HCT116 (cell line): ENCODE measurements around the gene SLC35F3. TPM values are rescaled to one million over a fixed set of nuclear protein-coding genes. Genes with fewer than 3 reads are reported as not detected.

ENCODE experiments used
- ATAC-seq: fragments of 200-7000 bp; cut with Tn5 transposase; 2 replicates; pipeline ENCODE4 v1.9.1; 2020; ENCODE audit warnings: mild to moderate bottlenecking, moderate library complexity
- BruUV-seq: library from RNA; stranded (reverse); fragments of 400-500 nt; replicated peaks from 2 replicates; lab custom pipeline; 2021; lab: Mats Ljungman, UMichigan
- CTCF ChIA-PET: fragments of 300-600 bp; sonication (Branson Sonifier 250); formaldehyde crosslinking; loops from one replicate; lab custom pipeline; 2021; ENCODE audit warnings: antibody characterized with exemption; lab: Charles Lee
- POLR2A ChIA-PET: fragments of 300-600, 350-600 bp; sonication (Branson Sonifier 250); formaldehyde crosslinking; loops from one replicate; lab custom pipeline; 2021; ENCODE audit warnings: antibody characterized with exemption; lab: Charles Lee
- RAD21 ChIA-PET, 2 experiments: fragments of 300-600 bp; sonication (Branson Sonifier 250); formaldehyde crosslinking; loops; one replicate each; lab custom pipeline; 2023; ENCODE audit warnings: low total read pairs in 2 of 2; ENCODE audit not compliant: uncharacterized antibody in 2 of 2, unreplicated experiment in 2 of 2, low non-redundant PET in 1 of 2; lab: Charles Lee
- DNase-seq: peaks from one replicate; pipeline ENCODE4 v3.0.0-alpha.2; 2010; ENCODE audit warnings: low read depth, low spot score
- H2AFZ ChIP-seq: fragments of 200-600 bp; shearing (Covaris generic), sonication (generic); 2 replicates; pipeline ENCODE4 v1.6.1; 2017; ENCODE audit warnings: low read depth, mixed run types, mixed read lengths, antibody characterized with exemption, low read length; ENCODE audit not compliant: poor library complexity, severe bottlenecking
- H3K27ac ChIP-seq: 2 replicates; pipeline ENCODE4 v1.5.1; 2012; ENCODE audit warnings: low read depth, low read length
- H3K27me3 ChIP-seq: fragments of 200-600 bp; sonication (generic); 2 replicates; pipeline ENCODE4 v1.6.1; 2016; ENCODE audit warnings: mixed run types, low read length, mixed read lengths; ENCODE audit not compliant: insufficient read depth
- H3K36me3 ChIP-seq, 2 experiments: fragments of 200-500 bp in 1 of 2; fragments of 200-600 bp in 1 of 2; sonication (Bioruptor generic) in 1 of 2; sonication (generic) in 1 of 2; 2 replicates each; pipeline versions ENCODE4 v1.5.1 to v1.6.1; 2014 to 2016; ENCODE audit warnings: low read length in 2 of 2, inconsistent platforms in 1 of 2, mixed read lengths in 1 of 2, mixed run types in 1 of 2; ENCODE audit not compliant: insufficient read depth in 2 of 2, control insufficient read depth in 1 of 2
- H3K4me1 ChIP-seq, 2 experiments: fragments of 200-600 bp in 1 of 2; sonication (generic) in 1 of 2; 2 replicates each; pipeline versions ENCODE4 v1.5.1 to v1.6.1; 2012 to 2017; ENCODE audit warnings: low read length in 2 of 2, inconsistent platforms in 1 of 2, mild to moderate bottlenecking in 1 of 2, mixed read lengths in 1 of 2, mixed run types in 1 of 2, moderate library complexity in 1 of 2; ENCODE audit not compliant: insufficient read depth in 2 of 2, control insufficient read depth in 1 of 2
- H3K4me2 ChIP-seq: fragments of 200-600 bp; sonication (generic); 2 replicates; pipeline ENCODE4 v1.6.1; 2017; ENCODE audit warnings: mixed run types, low read length, mixed read lengths
- H3K4me3 ChIP-seq, 2 experiments: fragments of 200-600 bp in 1 of 2; sonication (generic) in 1 of 2; replicated peaks in 1 of 2; 2 replicates each; pipeline ENCODE4 v1.5.1; 2011 to 2016; ENCODE audit warnings: low read length in 2 of 2, control low read depth in 1 of 2, low read depth in 1 of 2, mild to moderate bottlenecking in 1 of 2, mixed read lengths in 1 of 2, mixed run types in 1 of 2
- H3K79me2 ChIP-seq: fragments of 200-600 bp; sonication (generic); 2 replicates; pipeline ENCODE4 v1.6.1; 2017; ENCODE audit warnings: mild to moderate bottlenecking, mixed run types, low read length, moderate library complexity, mixed read lengths; ENCODE audit not compliant: insufficient read depth
- H3K9ac ChIP-seq: fragments of 200-600 bp; sonication (generic); 2 replicates; pipeline ENCODE4 v1.6.1; 2016; ENCODE audit warnings: low read length, mixed read lengths
- H3K9me2 ChIP-seq: fragments of 200-600 bp; sonication (generic), shearing (Covaris generic); 2 replicates; pipeline ENCODE4 v1.6.1; 2017; ENCODE audit warnings: mixed run types, mild to moderate bottlenecking, moderate library complexity; ENCODE audit not compliant: insufficient read depth
- H3K9me3 ChIP-seq, 2 experiments: fragments of 200-500 bp in 1 of 2; fragments of 200-600 bp in 1 of 2; sonication (Bioruptor generic) in 1 of 2; sonication (generic) in 1 of 2; 2 replicates each; pipeline ENCODE4 v1.6.1; 2014 to 2017; ENCODE audit warnings: low read length in 2 of 2, mixed read lengths in 2 of 2, inconsistent platforms in 1 of 2, low read depth in 1 of 2, mild to moderate bottlenecking in 1 of 2, mixed run types in 1 of 2, moderate library complexity in 1 of 2; ENCODE audit not compliant: control insufficient read depth in 1 of 2, insufficient read depth in 1 of 2
- H4K20me1 ChIP-seq: fragments of 200-600 bp; sonication (generic), shearing (Covaris generic); 2 replicates; pipeline ENCODE4 v1.6.1; 2017; ENCODE audit warnings: mixed run types, mild to moderate bottlenecking, moderate library complexity; ENCODE audit not compliant: insufficient read depth
- ATF3 ChIP-seq: IDR thresholded peaks from 2 replicates; pipeline ENCODE4 v1.6.1; 2012
- CBX3 ChIP-seq: IDR thresholded peaks from 2 replicates; pipeline ENCODE4 v1.6.1; 2012; ENCODE audit warnings: low read depth
- CEBPB ChIP-seq: IDR thresholded peaks from 2 replicates; pipeline ENCODE4 v1.6.1; 2012; ENCODE audit warnings: low read depth
- CTCF ChIP-seq, 3 experiments: fragments of 200-600 bp in 1 of 3; sonication (generic) in 1 of 3; IDR thresholded peaks in 2 of 3; conservative IDR thresholded peaks in 1 of 3; 2 replicates each; pipeline ENCODE4 v1.5.1; 2012 to 2017; ENCODE audit warnings: low read depth in 2 of 3, low read length in 2 of 3, antibody characterized with exemption in 1 of 3, borderline replicate concordance in 1 of 3, control low read depth in 1 of 3, mild to moderate bottlenecking in 1 of 3, mixed read lengths in 1 of 3, mixed run types in 1 of 3, moderate library complexity in 1 of 3; ENCODE audit not compliant: insufficient read depth in 1 of 3
- ELF1 ChIP-seq: IDR thresholded peaks from 2 replicates; pipeline ENCODE4 v1.6.1; 2012; ENCODE audit warnings: low read depth, borderline replicate concordance
- EZH2 ChIP-seq: fragments of 200-600 bp; sonication (generic); IDR thresholded peaks from 2 replicates; pipeline ENCODE4 v1.6.1; 2017; ENCODE audit warnings: antibody characterized with exemption, mixed run types
- EZH2phosphoT487 ChIP-seq: fragments of 200-600 bp; IDR thresholded peaks from 2 replicates; pipeline ENCODE4 v1.6.1; 2018; ENCODE audit warnings: antibody characterized with exemption, borderline replicate concordance
- FOSL1 ChIP-seq: IDR thresholded peaks from 2 replicates; pipeline ENCODE4 v1.6.1; 2012; ENCODE audit warnings: low read depth
- JUND ChIP-seq: IDR thresholded peaks from 2 replicates; pipeline ENCODE4 v1.6.1; 2012
- POLR2A ChIP-seq: IDR thresholded peaks from 2 replicates; pipeline ENCODE4 v1.7.0; 2011; ENCODE audit warnings: borderline replicate concordance; ENCODE audit not compliant: insufficient read depth, insufficient read length; ENCODE audit errors: extremely low read depth
- POLR2AphosphoS5 ChIP-seq: IDR thresholded peaks from 2 replicates; pipeline ENCODE4 v1.6.1; 2011; ENCODE audit warnings: mild to moderate bottlenecking, low read depth, low read length, moderate library complexity
- RAD21 ChIP-seq: IDR thresholded peaks from 2 replicates; pipeline ENCODE4 v1.6.1; 2012; ENCODE audit warnings: low read depth, mild to moderate bottlenecking
- REST ChIP-seq: IDR thresholded peaks from 2 replicates; pipeline ENCODE4 v1.6.1; 2012; ENCODE audit warnings: low read depth
- SP1 ChIP-seq: IDR thresholded peaks from 2 replicates; pipeline ENCODE4 v1.6.1; 2012; ENCODE audit warnings: low read depth
- SRF ChIP-seq: IDR thresholded peaks from 2 replicates; pipeline ENCODE4 v1.6.1; 2012; ENCODE audit warnings: low read depth
- TCF7L2 ChIP-seq: IDR thresholded peaks from 2 replicates; pipeline ENCODE4 v1.7.0; 2011; ENCODE audit warnings: borderline replicate concordance, inconsistent platforms; ENCODE audit not compliant: insufficient read depth, insufficient read length; ENCODE audit errors: extremely low read depth
- YY1 ChIP-seq: IDR thresholded peaks from 2 replicates; pipeline ENCODE4 v1.6.1; 2011; ENCODE audit warnings: low read length, low read depth, moderate library complexity, mild to moderate bottlenecking; ENCODE audit not compliant: insufficient replicate concordance; ENCODE audit errors: extremely low read depth
- ZBTB33 ChIP-seq: IDR thresholded peaks from 2 replicates; pipeline ENCODE4 v1.6.1; 2011; ENCODE audit warnings: mild to moderate bottlenecking, low read length, moderate library complexity; ENCODE audit not compliant: insufficient replicate concordance; ENCODE audit errors: extremely low read depth
- ZFX ChIP-seq: fragments of 450-650 bp; IDR thresholded peaks from 2 replicates; pipeline ENCODE4 v1.6.1; 2017
- intact Hi-C: fragments of 100-400 bp; cut with micrococcal nuclease; formaldehyde crosslinking; loops from 2 replicates; pipeline ENCODE4 v1.10.0; 2022
- total RNA-seq: library from RNA; stranded (reverse); gene quantifications from one replicate; pipeline ENCODE4 v1.2.1, GENCODE V29; 2021; ENCODE audit not compliant: unreplicated experiment

The SLC35F3 gene
- total RNA-seq, 1 experiment from 2014 or later: 6.4 TPM

- no peak for ATAC-seq
- no peak overlapping the region for H3K4me2 ChIP-seq
- peaks cover 14% of the 10 kb centered on the region; the same call in 1 of the 2 replicates for H3K79me2 ChIP-seq
- peaks cover 0 to 6% of the 10 kb centered on the region in 2 experiments; a peak in 1 of 4 replicates for H3K9me3 ChIP-seq
- no peak overlapping the region for H2AFZ ChIP-seq
- POLR2A ChIA-PET: no interaction called here
- no peak overlapping the region for H3K4me3 ChIP-seq
- no peaks in the 10 kb centered on the region for H4K20me1 ChIP-seq
- CTCF ChIA-PET: no interaction called here
- H3K27me3 ChIP-seq: no peaks in the 10 kb centered on the region
- DNase-seq: no peak
- no peak overlapping the region for H3K27ac ChIP-seq
- RAD21 ChIA-PET: no interaction called here
- H3K4me1 ChIP-seq: no peaks in the 10 kb centered on the region
- H3K36me3 ChIP-seq: no peaks in the 10 kb centered on the region
- TF ChIP-seq ZBTB33 (no peak), EZH2 (no peak), EZH2phosphoT487 (no peak), YY1 (no peak), CBX3 (no peak), CTCF (IDR thresholded peaks at IDR 0.05 in 2 of 3, conservative IDR thresholded peaks at IDR 0.05 in 1 of 3; ENCODE audit: borderline replicate concordance in 1 of 3, insufficient read depth in 1 of 3, low read depth in 2 of 3, low read length in 2 of 3) (no peak), POLR2A (no peak), ATF3 (no peak), ZFX (no peak), ELF1 (no peak), POLR2AphosphoS5 (no peak), RAD21 (no peak), JUND (no peak), SRF (no peak), REST (no peak), FOSL1 (no peak), TCF7L2 (no peak), SP1 (no peak), CEBPB (no peak)
- H3K9ac ChIP-seq: no peak overlapping the region
- BruUV-seq: no TSS peak
- H3K9me2 ChIP-seq: no peaks in the 10 kb centered on the region
- intact Hi-C loops: no loop called here
Observed at GRCh38 chr1:233960386-233960785, 55.9 kb downstream of the SLC35F3 start.
